H9 (cell line): ENCODE results near the gene TRPM3. TPM values are rescaled to one million over a fixed set of nuclear protein-coding genes. Genes with fewer than 3 reads are reported as not detected.

Source experiments
- DNase-seq: peaks from one replicate; pipeline ENCODE4 v3.0.0-alpha.2; 2017
- H2AFZ ChIP-seq: one replicate; pipeline ENCODE4 v1.6.1; 2013; ENCODE audit warnings: mild to moderate bottlenecking, low read length, control low read depth, moderate library complexity
- H2AK5ac ChIP-seq: 2 replicates; pipeline ENCODE4 v1.6.1; 2013; ENCODE audit warnings: low read length, control low read depth, mixed read lengths; ENCODE audit not compliant: insufficient read length
- H2BK120ac ChIP-seq: one replicate; pipeline ENCODE4 v1.6.1; 2013; ENCODE audit warnings: low read depth, mild to moderate bottlenecking, low read length, control low read depth, inconsistent platforms; ENCODE audit not compliant: poor library complexity, severe bottlenecking
- H2BK12ac ChIP-seq: 2 replicates; pipeline ENCODE4 v1.6.1; 2013; ENCODE audit warnings: low read length, control low read depth, mixed read lengths, low read depth; ENCODE audit not compliant: insufficient read length
- H2BK15ac ChIP-seq: 2 replicates; pipeline ENCODE4 v1.6.1; 2013; ENCODE audit warnings: low read depth, low read length, control low read depth
- H2BK20ac ChIP-seq: one replicate; pipeline ENCODE4 v1.6.1; 2013; ENCODE audit warnings: low read depth, mild to moderate bottlenecking, low read length, control low read depth, inconsistent platforms; ENCODE audit not compliant: poor library complexity, severe bottlenecking
- H2BK5ac ChIP-seq: 2 replicates; pipeline ENCODE4 v1.6.1; 2013; ENCODE audit warnings: low read length, control low read depth, mixed read lengths; ENCODE audit not compliant: insufficient read length
- H3K14ac ChIP-seq: 2 replicates; pipeline ENCODE4 v1.6.1; 2013; ENCODE audit warnings: low read length, control low read depth; ENCODE audit not compliant: insufficient read depth
- H3K18ac ChIP-seq: 2 replicates; pipeline ENCODE4 v1.6.1; 2013; ENCODE audit warnings: low read depth, mild to moderate bottlenecking, mixed read lengths, low read length, control low read depth; ENCODE audit not compliant: insufficient read length
- H3K23ac ChIP-seq: 2 replicates; pipeline ENCODE4 v1.6.1; 2013; ENCODE audit warnings: low read length, control low read depth, mixed read lengths, low read depth; ENCODE audit not compliant: insufficient read length
- H3K23me2 ChIP-seq: 2 replicates; pipeline ENCODE4 v1.6.1; 2013; ENCODE audit warnings: low read depth, mild to moderate bottlenecking, mixed read lengths, low read length, control low read depth; ENCODE audit not compliant: insufficient read length, poor library complexity, severe bottlenecking
- H3K27ac ChIP-seq: 2 replicates; pipeline ENCODE4 v1.5.1; 2013; ENCODE audit warnings: low read length, control low read depth, mixed read lengths, low read depth; ENCODE audit not compliant: insufficient read length
- H3K27me3 ChIP-seq: 2 replicates; pipeline ENCODE4 v1.6.1; 2013; ENCODE audit warnings: low read length, control low read depth, inconsistent platforms; ENCODE audit not compliant: insufficient read depth
- H3K4ac ChIP-seq: 2 replicates; pipeline ENCODE4 v1.6.1; 2013; ENCODE audit warnings: low read depth, mild to moderate bottlenecking, control low read depth, inconsistent platforms, low read length, moderate library complexity
- H3K4me1 ChIP-seq: 2 replicates; pipeline ENCODE4 v1.6.1; 2013; ENCODE audit warnings: low read length, control low read depth, inconsistent platforms; ENCODE audit not compliant: insufficient read depth
- H3K4me2 ChIP-seq: 2 replicates; pipeline ENCODE4 v1.6.1; 2013; ENCODE audit warnings: low read length, control low read depth, mixed read lengths; ENCODE audit not compliant: insufficient read length, insufficient read depth
- H3K56ac ChIP-seq: 2 replicates; pipeline ENCODE4 v1.6.1; 2013; ENCODE audit warnings: low read depth, mild to moderate bottlenecking, mixed read lengths, low read length, control low read depth; ENCODE audit not compliant: insufficient read length
- H3K79me1 ChIP-seq: 2 replicates; pipeline ENCODE4 v1.6.1; 2013; ENCODE audit warnings: low read depth, mild to moderate bottlenecking, moderate library complexity, low read length, control low read depth, inconsistent platforms; ENCODE audit not compliant: insufficient read depth, poor library complexity, severe bottlenecking
- H3K79me2 ChIP-seq: 2 replicates; pipeline ENCODE4 v1.6.1; 2013; ENCODE audit warnings: low read length, control low read depth, inconsistent platforms; ENCODE audit not compliant: insufficient read depth
- H3K9ac ChIP-seq: 2 replicates; pipeline ENCODE4 v1.6.1; 2013; ENCODE audit warnings: low read length, control low read depth, mixed read lengths; ENCODE audit not compliant: insufficient read length; ENCODE audit errors: extremely low read depth
- H3K9me3 ChIP-seq: one replicate; pipeline ENCODE4 v1.6.1; 2013; ENCODE audit warnings: low read depth, low read length, inconsistent platforms; ENCODE audit not compliant: control insufficient read depth
- H3T11ph ChIP-seq: one replicate; pipeline ENCODE4 v1.6.1; 2013; ENCODE audit warnings: mild to moderate bottlenecking, low read length, control low read depth, inconsistent platforms
- H4K20me1 ChIP-seq: one replicate; pipeline ENCODE4 v1.6.1; 2013; ENCODE audit not compliant: control insufficient read depth, insufficient read length, insufficient read depth
- H4K5ac ChIP-seq: 2 replicates; pipeline ENCODE4 v1.6.1; 2013; ENCODE audit warnings: low read depth, mild to moderate bottlenecking, mixed read lengths, low read length, control low read depth; ENCODE audit not compliant: insufficient read length
- H4K8ac ChIP-seq: replicated peaks from 2 replicates; pipeline ENCODE4 v1.6.1; 2013; ENCODE audit warnings: low read length, control low read depth, mixed read lengths, low read depth; ENCODE audit not compliant: insufficient read length
- H4K91ac ChIP-seq: 2 replicates; pipeline ENCODE4 v1.6.1; 2013; ENCODE audit warnings: low read depth, mild to moderate bottlenecking, moderate library complexity, mixed read lengths, low read length, control low read depth; ENCODE audit not compliant: insufficient read length
- H3K27ac Mint-ChIP-seq, 3 experiments: 2 replicates in 2 of 3; 3 replicates in 1 of 3; pipeline ENCODE4 v1.8.0; 2020 to 2021; ENCODE audit warnings: mixed read lengths in 3 of 3, mild to moderate bottlenecking in 1 of 3, moderate library complexity in 1 of 3
- H3K27me3 Mint-ChIP-seq: 2 replicates; pipeline ENCODE4 v1.8.0; 2021; ENCODE audit warnings: low read depth, mild to moderate bottlenecking, moderate library complexity, mixed read lengths
- H3K36me3 Mint-ChIP-seq, 3 experiments: 2 replicates in 2 of 3; 3 replicates in 1 of 3; pipeline ENCODE4 v1.8.0; 2020 to 2021; ENCODE audit warnings: low read depth in 3 of 3, mixed read lengths in 3 of 3; ENCODE audit not compliant: insufficient read depth in 1 of 3
- H3K4me1 Mint-ChIP-seq, 2 experiments: 2 replicates each; pipeline ENCODE4 v1.8.0; 2020; ENCODE audit warnings: mixed read lengths in 2 of 2
- H3K4me3 Mint-ChIP-seq, 2 experiments: 2 replicates in 1 of 2; 3 replicates in 1 of 2; pipeline ENCODE4 v1.8.0; 2020 to 2021; ENCODE audit warnings: mild to moderate bottlenecking in 2 of 2, mixed read lengths in 2 of 2, moderate library complexity in 1 of 2
- H3K9me3 Mint-ChIP-seq, 2 experiments: 2 replicates in 1 of 2; 3 replicates in 1 of 2; pipeline ENCODE4 v1.8.0; 2020; ENCODE audit warnings: mild to moderate bottlenecking in 2 of 2, mixed read lengths in 2 of 2, moderate library complexity in 1 of 2
- CTCF ChIP-seq: fragments of 200-600 bp; sonication (generic); conservative IDR thresholded peaks from 3 replicates; pipeline ENCODE4 v1.8.0; 2021; ENCODE audit warnings: antibody characterized with exemption, mild to moderate bottlenecking
- WGBS: extraction: QIAGEN DNeasy Blood & Tissue Kit; methylation state at CpG from one replicate; pipeline ENCODE4 v1.1.7; 2013; ENCODE audit warnings: missing lambda C conversion rate, low lambda C conversion rate, mixed read lengths; ENCODE audit not compliant: insufficient read length; ENCODE audit errors: extremely low coverage; 5-methylcytosine and 5-hydroxymethylcytosine counted together
- total RNA-seq: library from RNA; stranded (reverse); gene quantifications from 2 replicates; pipeline ENCODE4 v1.2.1, GENCODE V29; 2021

Gene TRPM3
- total RNA-seq, 1 experiment from 2014 or later, result 10.3 TPM

- H3K9ac ChIP-seq, result no peak overlapping the region
- no peak overlapping the region for H3K27ac ChIP-seq
- DNase-seq, result no peak
- no peaks in the 10 kb centered on the region for H3K27me3 ChIP-seq
- no peaks in the 10 kb centered on the region for H4K20me1 ChIP-seq
- no peak overlapping the region for H4K8ac ChIP-seq
- no peaks in the 10 kb centered on the region for H3K79me2 ChIP-seq
- no peaks in the 10 kb centered on the region for H3K4me1 Mint-ChIP-seq
- no peak overlapping the region for H4K91ac ChIP-seq
- H2BK15ac ChIP-seq, result no peak overlapping the region
- H2AFZ ChIP-seq, result no peak overlapping the region
- TF ChIP-seq CTCF, result no peak
- no peak overlapping the region for H3K27ac Mint-ChIP-seq
- H3T11ph ChIP-seq, result no peak overlapping the region
- H3K4me1 ChIP-seq, result no peaks in the 10 kb centered on the region
- H3K23me2 ChIP-seq, result no peaks in the 10 kb centered on the region
- no peak overlapping the region for H2BK12ac ChIP-seq
- no peak overlapping the region for H2BK5ac ChIP-seq
- no peak overlapping the region for H3K14ac ChIP-seq
- H3K4ac ChIP-seq, result no peak overlapping the region
- H3K23ac ChIP-seq, result no peak overlapping the region
- H3K9me3 ChIP-seq, result no peaks in the 10 kb centered on the region
- peaks cover 0 to 3% of the 10 kb centered on the region in 2 experiments; a peak in 2 of 5 replicates for H3K9me3 Mint-ChIP-seq
- no peak overlapping the region for H3K56ac ChIP-seq
- H4K5ac ChIP-seq, result no peak overlapping the region
- no CpG with 5 or more reads among the region's 1 CpG for WGBS
- peaks cover 0 to 7% (median 2%) of the 10 kb centered on the region in 3 experiments; a peak in 3 of 7 replicates for H3K36me3 Mint-ChIP-seq
- H3K4me2 ChIP-seq, result no peak overlapping the region
- H3K18ac ChIP-seq, result no peak overlapping the region
- H3K4me3 Mint-ChIP-seq, result no peak overlapping the region
- no peak overlapping the region for H2BK120ac ChIP-seq
- H2BK20ac ChIP-seq, result no peak overlapping the region
- H2AK5ac ChIP-seq, result no peak overlapping the region
- H3K79me1 ChIP-seq, result no peaks in the 10 kb centered on the region
- no peaks in the 10 kb centered on the region for H3K27me3 Mint-ChIP-seq
Observed at GRCh38 chr9:70911791-70912190, 209.6 kb downstream of the TRPM3 start.
